A549 treated with Mapracorat at 1 μM for 4 hours (cell line): ENCODE data around the gene LTF. TPM values are rescaled to one million over a fixed set of nuclear protein-coding genes. Genes with fewer than 3 reads are reported as not detected.

Source experiments
- total RNA-seq: library from RNA; stranded (reverse); fragments of 200-300 nt; extraction: Qiagen RNA extraction; gene quantifications from 5 replicates; pipeline ENCODE4 v1.2.3, GENCODE V29; 2022

The LTF gene
- total RNA-seq = 0.06 TPM in 1 of 5 replicates, not detected in the others

GRCh38 chr3:46464326-46465195 is at the start of gene LTF:
TSS of gene LTF (minus strand) at chr3:46464905. CDS start at chr3:46464867, 38 bp downstream.

GRCh38 chr3:46497556-46498265 is 33.0 kb upstream of the LTF start, which contains the start of gene RTP3:
TSS of gene RTP3 (plus strand) at chr3:46497976. CDS start at chr3:46498063, 87 bp downstream.

GRCh38 chr3:46406788-46407611 is 57.7 kb downstream of the LTF start, which contains the start of the genes CCR5AS and CCRL2:
TSS of gene CCR5AS (minus strand) at chr3:46407066.
TSS of gene CCRL2 (plus strand) at chr3:46407259. CDS start at chr3:46408080, 821 bp downstream.

Other genes with a start within 250 kb of the LTF start
- not detected in 5 replicates for gene CCR3, start 222.4 kb downstream of the LTF start, total RNA-seq
- gene CCR2, start 110.8 kb downstream of the LTF start, total RNA-seq = not detected in 5 replicates
- gene CCR5, start 94.0 kb downstream of the LTF start, total RNA-seq = not detected in 5 replicates
- gene CCRL2, start 57.6 kb downstream of the LTF start, total RNA-seq = 0.07 to 0.17 TPM (median 0.11 TPM) in 4 of 5 replicates, not detected in the other
- gene RTP3, start 33.1 kb upstream of the LTF start, total RNA-seq = not detected in 5 replicates
- gene LRRC2, start 101.4 kb upstream of the LTF start, total RNA-seq = not detected in 5 replicates
- gene FAM240A, start 147.6 kb upstream of the LTF start, total RNA-seq = not detected in 5 replicates
- gene ALS2CL, start 228.8 kb upstream of the LTF start, total RNA-seq = 6.8 to 10.5 TPM (median 7.9 TPM) in 5 replicates
- gene TMIE, start 236.5 kb upstream of the LTF start, total RNA-seq = 0.10 to 0.23 TPM (median 0.13 TPM) in 3 of 5 replicates, not detected in the others